GM10248 (cell line): ENCODE results near the gene PDGFRB.

Experiments used
- CTCF ChIA-PET: fragments of 300-600 bp; sonication (Branson Sonifier 250); formaldehyde crosslinking; extraction: SDS; loops from one replicate; lab custom pipeline; 2021; ENCODE audit warnings: antibody characterized with exemption; lab: Yijun Ruan, JAX
- POLR2A ChIA-PET: fragments of 350-650 bp; sonication (Branson Sonifier 250); formaldehyde crosslinking; extraction: SDS; loops from one replicate; lab custom pipeline; 2020; ENCODE audit warnings: antibody characterized with exemption; lab: Yijun Ruan, JAX
- DNase-seq: peaks from one replicate; pipeline ENCODE4 v3.0.0; 2012; ENCODE audit errors: extremely low spot score
- CTCF ChIP-seq: IDR thresholded peaks from 2 replicates; pipeline ENCODE4 v1.5.1; 2012; ENCODE audit warnings: mild to moderate bottlenecking, low read depth; ENCODE audit errors: extremely low read depth, missing control alignments, control extremely low read depth

The PDGFRB gene

GRCh38 chr5:150068071-150068470 is 87.6 kb downstream of the PDGFRB start:
- ChIA-PET CTCF (interaction anchor here (1.2 to 1.8 kb wide), 4 partner anchors 10 to 41 kb away, joined by 3 to 5 read pairs (median 3); no protein-coding TSS in a partner anchor), POLR2A (no interaction called here)
- TF ChIP-seq CTCF = no peak
- no peak for DNase-seq

- CTCF ChIA-PET = interaction anchor here (1.2 to 1.4 kb wide), 3 partner anchors 10 to 41 kb away, joined by 3 read pairs; no protein-coding TSS in a partner anchor
- no peak for TF ChIP-seq CTCF
- POLR2A ChIA-PET = no interaction called here
- no peak for DNase-seq
Observed at GRCh38 chr5:150067405-150067960, 88.2 kb downstream of the PDGFRB start.

- no peak for DNase-seq
- no peak for TF ChIP-seq CTCF
- CTCF ChIA-PET = interaction anchor here (1.2 to 1.4 kb wide), 3 partner anchors 11 to 42 kb away, joined by 3 read pairs; no protein-coding TSS in a partner anchor
- POLR2A ChIA-PET = no interaction called here
Observed at GRCh38 chr5:150066901-150067396, 88.7 kb downstream of the PDGFRB start.

GRCh38 chr5:150066436-150066835 is 89.2 kb downstream of the PDGFRB start:
- CTCF ChIA-PET = interaction anchor here (0.8 to 3.0 kb wide), 4 partner anchors 9 to 75 kb away, joined by 3 to 7 read pairs (median 3); no protein-coding TSS in a partner anchor
- DNase-seq = no peak
- no peak for TF ChIP-seq CTCF
- POLR2A ChIA-PET = no interaction called here

GRCh38 chr5:150065886-150066285 is 89.8 kb downstream of the PDGFRB start:
- TF ChIP-seq CTCF = no peak
- ChIA-PET CTCF (interaction anchor here (0.7 to 3.0 kb wide), 5 partner anchors 9 to 75 kb away, joined by 3 to 7 read pairs (median 3); no protein-coding TSS in a partner anchor), POLR2A (no interaction called here)
- no peak for DNase-seq

- ChIA-PET POLR2A (no interaction called here), CTCF (interaction anchor here (0.7 to 3.0 kb wide), 7 partner anchors 10 to 74 kb away, joined by 3 to 7 read pairs (median 3); no protein-coding TSS in a partner anchor)
- TF ChIP-seq CTCF = no peak
- no peak for DNase-seq
Observed at GRCh38 chr5:150065346-150065745, 90.3 kb downstream of the PDGFRB start.
